SK-N-MC (cell line): ENCODE results near the gene ETV5.

ENCODE experiments used
- DNase-seq: peaks from one replicate; pipeline ENCODE4 v3.0.0-alpha.2; 2011; ENCODE audit warnings: low read depth, low spot score
- H3K27ac ChIP-seq: fragments of 200-600 bp; sonication (generic); 2 replicates; pipeline ENCODE4 v1.5.1; 2016; ENCODE audit warnings: mixed run types
- H3K36me3 ChIP-seq: fragments of 200-600 bp; sonication (generic); 2 replicates; pipeline ENCODE4 v1.6.1; 2017; ENCODE audit warnings: antibody characterized with exemption, low read length, mixed read lengths; ENCODE audit not compliant: insufficient read depth
- H3K4me3 ChIP-seq: fragments of 200-600 bp; sonication (generic); 2 replicates; pipeline ENCODE4 v1.5.1; 2016
- H3K9ac ChIP-seq: fragments of 200-600 bp; sonication (generic); 2 replicates; pipeline ENCODE4 v1.8.0; 2017; ENCODE audit warnings: mixed run types, mixed read lengths; ENCODE audit not compliant: insufficient read length
- H3K9me3 ChIP-seq: fragments of 200-600 bp; sonication (generic); 2 replicates; pipeline ENCODE4 v1.6.1; 2017; ENCODE audit warnings: low read depth, mild to moderate bottlenecking, antibody characterized with exemption, low read length, moderate library complexity, mixed read lengths
- EZH2 ChIP-seq: fragments of 200-600 bp; sonication (generic); IDR thresholded peaks from one replicate; pipeline ENCODE4 v1.6.1; 2017; ENCODE audit warnings: antibody characterized with exemption
- FOXP2 ChIP-seq: optimal IDR thresholded peaks from 2 replicates; pipeline ENCODE3; 2011; ENCODE audit warnings: mild to moderate bottlenecking, moderate library complexity; ENCODE audit not compliant: insufficient read depth; ENCODE audit errors: extremely low read length, control extremely low read depth
- POLR2AphosphoS5 ChIP-seq: IDR thresholded peaks from 2 replicates; pipeline ENCODE4 v1.6.1; 2012; ENCODE audit warnings: mild to moderate bottlenecking, low read depth, low read length, borderline replicate concordance

The ETV5 gene

GRCh38 chr3:186057594-186057993 lies 51.3 kb downstream of the ETV5 start:
- TF ChIP-seq POLR2AphosphoS5 (no peak), FOXP2 (no peak), EZH2 (no peak)
- no peak for DNase-seq
- peak overlapping the region; percentile 27; the same call in 1 of the 2 replicates for H3K27ac ChIP-seq
- H3K4me3 ChIP-seq = no peak overlapping the region
- no peaks in the 10 kb centered on the region for H3K36me3 ChIP-seq
- no peaks in the 10 kb centered on the region for H3K9me3 ChIP-seq
- H3K9ac ChIP-seq = no peak overlapping the region

- TF ChIP-seq FOXP2 (no peak), POLR2AphosphoS5 (no peak), EZH2 (no peak)
- Histone ChIP-seq H3K9ac (no peak overlapping the region), H3K27ac (no peak overlapping the region), H3K36me3 (no peaks in the 10 kb centered on the region), H3K9me3 (no peaks in the 10 kb centered on the region), H3K4me3 (no peak overlapping the region)
- DNase-seq = no peak
Observed at GRCh38 chr3:186054792-186055352, 54.0 kb downstream of the ETV5 start.

- no peak for DNase-seq
Observed at GRCh38 chr3:186053954-186054791, 54.7 kb downstream of the ETV5 start.

GRCh38 chr3:186052096-186052840 lies 56.6 kb downstream of the ETV5 start:
- Histone ChIP-seq H3K9me3 (no peaks in the 10 kb centered on the region), H3K9ac (no peak overlapping the region), H3K4me3 (no peak overlapping the region), H3K27ac (no peak overlapping the region), H3K36me3 (no peaks in the 10 kb centered on the region)
- TF ChIP-seq FOXP2 (no peak), EZH2 (no peak), POLR2AphosphoS5 (no peak)
- DNase-seq = no peak

More at GRCh38 chr3:186053954-186054791, 54.7 kb downstream of the ETV5 start:
- no peak overlapping the region for H3K9ac ChIP-seq
- no peaks in the 10 kb centered on the region for H3K9me3 ChIP-seq
- H3K36me3 ChIP-seq = no peaks in the 10 kb centered on the region
- H3K4me3 ChIP-seq = no peak overlapping the region
- TF ChIP-seq FOXP2 (peak; percentile 49), EZH2 (no peak)
- no peak overlapping the region for H3K27ac ChIP-seq

- no peak overlapping the region for H3K9ac ChIP-seq
- no peaks in the 10 kb centered on the region for H3K9me3 ChIP-seq
- no peak overlapping the region for H3K4me3 ChIP-seq
- no peaks in the 10 kb centered on the region for H3K36me3 ChIP-seq
- no peak for DNase-seq
- no peak overlapping the region for H3K27ac ChIP-seq
- no peak for TF ChIP-seq EZH2
- no peak for TF ChIP-seq POLR2AphosphoS5
- TF ChIP-seq FOXP2 = no peak
Observed at GRCh38 chr3:186049001-186049400, 59.9 kb downstream of the ETV5 start.

- Histone ChIP-seq H3K9me3 (no peaks in the 10 kb centered on the region), H3K36me3 (no peaks in the 10 kb centered on the region), H3K4me3 (no peak overlapping the region), H3K9ac (no peak overlapping the region), H3K27ac (no peak overlapping the region)
- no peak for DNase-seq
- TF ChIP-seq FOXP2 = no peak
- TF ChIP-seq EZH2 = no peak
- no peak for TF ChIP-seq POLR2AphosphoS5
Observed at GRCh38 chr3:186048119-186048518, 60.8 kb downstream of the ETV5 start.

- no peak overlapping the region for H3K4me3 ChIP-seq
- H3K9me3 ChIP-seq = no peaks in the 10 kb centered on the region
- no peaks in the 10 kb centered on the region for H3K36me3 ChIP-seq
- DNase-seq = no peak
- no peak for TF ChIP-seq FOXP2
- TF ChIP-seq POLR2AphosphoS5 = no peak
- no peak for TF ChIP-seq EZH2
- H3K9ac ChIP-seq = no peak overlapping the region
- no peak overlapping the region for H3K27ac ChIP-seq
Observed at GRCh38 chr3:186046838-186047237, 62.1 kb downstream of the ETV5 start.

- H3K4me3 ChIP-seq = no peak overlapping the region
- DNase-seq = no peak
- TF ChIP-seq EZH2 = no peak
- no peak for TF ChIP-seq POLR2AphosphoS5
- TF ChIP-seq FOXP2 = no peak
- no peak overlapping the region for H3K27ac ChIP-seq
- no peaks in the 10 kb centered on the region for H3K9me3 ChIP-seq
- H3K36me3 ChIP-seq = no peaks in the 10 kb centered on the region
- no peak overlapping the region for H3K9ac ChIP-seq
Observed at GRCh38 chr3:186044968-186045367, 63.9 kb downstream of the ETV5 start.
